ENCODE measurements around the gene MAP3K14.
"Not testable (repeated sequence)": the region's sequence is repeated elsewhere in the genome, so short reads cannot be mapped to it uniquely, and the experiment has no call there.

The MAP3K14 gene

DNA sequence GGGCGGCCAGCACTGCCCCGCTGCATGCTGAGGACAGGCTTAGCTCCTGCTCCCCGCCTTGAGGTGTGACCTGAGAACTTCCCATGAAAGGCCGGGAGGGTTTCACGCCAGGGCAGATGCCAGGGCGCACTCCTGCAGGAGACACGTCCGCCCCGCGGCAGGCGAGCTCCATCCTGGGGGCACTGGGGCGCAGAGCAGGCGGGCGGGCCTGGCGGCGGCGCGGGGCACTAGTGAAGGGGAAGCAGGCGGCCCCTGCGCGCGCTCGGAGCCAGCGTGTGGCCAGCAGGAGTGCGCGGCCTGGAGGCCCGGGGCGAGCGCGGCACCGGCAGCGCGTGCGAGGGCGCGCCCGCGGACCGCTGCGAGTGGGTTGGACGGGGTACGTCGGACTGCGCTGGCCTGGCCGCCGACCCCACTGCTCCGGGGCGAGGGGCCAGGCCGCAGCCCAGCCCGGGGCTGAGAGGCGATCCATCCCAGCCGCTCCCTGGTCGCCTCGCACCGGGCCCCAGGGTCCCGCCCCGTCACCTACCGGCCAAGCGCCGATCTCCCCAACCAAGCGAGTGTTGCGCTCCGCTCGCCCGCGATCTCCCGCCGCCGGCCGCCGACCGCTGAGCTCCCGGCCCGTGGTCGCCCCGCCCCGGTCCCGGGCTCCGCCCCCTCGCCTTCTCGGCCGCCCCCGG is at the start of gene MAP3K14:
Gene MAP3K14, minus strand, starts transcription at position 587 of the 677 bp plus-strand sequence. CDS start 26,275 bp downstream, outside the sequence.
- peak; percentile 55 for DNase-seq

DNA sequence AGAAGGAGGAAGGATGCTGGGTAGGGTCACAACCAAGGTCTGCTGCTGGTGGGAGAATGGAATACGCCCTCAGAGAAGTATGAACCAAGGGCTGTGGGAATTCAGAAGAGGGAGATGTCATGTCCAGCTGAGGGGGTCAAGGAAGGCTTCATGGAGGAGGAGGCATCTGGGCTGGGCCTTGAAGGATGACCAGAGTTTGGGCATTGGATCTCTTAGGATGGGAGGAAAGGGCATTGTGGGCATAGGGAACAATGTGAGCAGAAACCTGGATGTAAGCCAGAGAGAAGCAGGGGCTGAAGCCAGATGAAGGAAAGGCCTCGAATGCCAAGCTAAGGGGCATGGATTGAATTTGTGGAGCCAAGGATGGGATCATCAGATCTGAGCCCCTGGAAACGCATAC is 49.2 kb upstream of the MAP3K14 start:
- DNase-seq = no peak

DNA sequence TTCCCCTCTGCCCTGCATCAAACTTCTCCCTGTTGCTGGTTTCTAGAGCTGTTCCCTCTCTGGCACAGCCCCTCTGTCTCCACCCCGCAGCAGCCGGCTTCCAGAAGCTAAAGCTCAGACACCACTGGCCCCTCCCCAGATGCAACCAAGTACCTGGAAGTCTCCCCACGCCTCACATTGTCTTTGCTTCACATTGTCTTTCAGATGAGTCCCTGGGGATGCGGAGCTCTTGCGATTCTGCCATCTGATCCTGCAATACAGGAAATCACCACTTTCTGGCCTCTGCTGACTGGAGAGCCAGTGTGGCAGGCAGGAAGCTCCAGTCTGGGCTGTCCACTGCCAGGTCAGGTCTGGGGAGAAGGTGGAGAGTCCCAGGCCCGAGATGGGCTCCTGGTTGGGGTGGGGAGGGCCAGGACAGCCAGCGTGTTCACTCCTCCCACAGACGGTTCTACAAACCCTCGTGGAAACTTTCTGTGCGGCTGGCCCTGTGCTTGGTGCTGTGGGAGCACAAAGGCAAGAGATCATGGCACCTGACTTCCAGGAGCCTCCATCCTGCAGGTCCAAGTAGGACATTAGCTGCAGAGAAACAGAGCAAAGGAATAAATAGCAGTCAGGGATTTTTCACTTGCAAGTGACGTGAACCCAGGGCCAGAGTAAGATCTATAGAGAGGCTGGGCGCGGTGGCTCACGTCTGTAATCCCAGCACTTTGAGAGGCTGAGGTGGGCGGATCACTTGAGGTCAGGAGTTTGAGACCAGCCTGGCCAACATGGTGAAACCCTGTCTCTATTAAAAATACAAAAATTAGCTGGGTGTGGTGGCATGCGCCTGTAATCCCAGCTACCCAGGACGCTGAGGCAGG is 47.9 kb upstream of the MAP3K14 start:
- peak; percentile 54 for DNase-seq

DNA sequence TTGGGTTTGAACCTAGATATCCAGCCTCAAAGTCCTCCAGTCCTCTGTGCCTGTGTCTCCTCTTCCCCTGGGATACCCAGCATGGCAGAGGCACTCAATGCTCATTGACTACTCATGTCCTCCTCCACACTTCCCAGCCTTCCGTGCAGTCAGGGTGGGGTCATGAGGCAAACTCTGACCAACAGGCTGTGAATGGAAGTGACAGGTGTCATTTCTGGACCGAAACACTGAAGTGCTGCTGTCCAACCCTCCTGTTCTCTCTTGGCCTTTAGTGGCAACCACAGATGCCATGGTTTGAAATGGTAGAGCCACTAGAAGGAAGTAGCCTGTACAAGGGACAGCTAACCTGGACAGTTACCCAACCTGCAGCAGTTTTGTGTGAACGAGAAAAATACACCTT is 46.7 kb upstream of the MAP3K14 start:
- DNase-seq = no peak

DNA sequence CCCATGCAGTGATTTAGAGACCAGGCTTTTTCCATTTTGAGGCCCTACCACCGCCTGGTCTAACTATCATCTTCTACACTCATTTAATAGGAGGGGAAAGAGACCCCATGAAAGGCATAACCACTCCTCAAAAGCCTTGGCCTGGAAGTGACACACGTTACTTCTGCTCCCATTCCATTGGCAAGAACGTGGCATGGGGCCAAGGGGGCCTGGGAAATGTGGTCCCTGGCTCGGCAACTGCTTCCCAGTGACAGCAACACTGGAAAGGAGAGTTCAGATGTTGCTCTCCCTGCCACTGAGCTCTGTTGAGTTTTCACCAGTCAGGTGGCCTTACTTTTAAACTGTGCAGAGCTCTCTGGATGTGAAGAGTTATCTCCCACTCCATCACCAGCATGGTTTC is 45.2 kb upstream of the MAP3K14 start:
- DNase-seq = no peak

DNA sequence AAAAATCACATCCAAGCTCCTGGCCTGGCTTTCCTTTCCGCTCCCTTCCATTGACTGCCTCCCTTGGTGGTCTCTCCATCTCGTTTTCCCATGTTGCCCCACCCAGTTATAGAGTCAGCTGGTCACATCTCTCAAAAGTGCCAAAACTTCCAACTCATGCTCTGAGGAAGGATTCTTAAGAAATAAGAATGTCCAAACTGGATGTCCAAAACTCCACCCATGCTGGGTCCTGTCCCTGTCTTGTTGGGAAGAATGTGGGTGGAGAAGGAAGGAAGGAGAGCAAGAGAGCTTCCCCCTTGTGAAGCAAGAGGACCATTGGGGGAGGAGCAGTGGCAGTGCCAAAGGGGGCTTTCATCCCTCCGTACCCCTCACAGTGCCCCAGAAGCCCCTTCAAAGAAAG is 44.6 kb upstream of the MAP3K14 start:
- no peak for DNase-seq

DNA sequence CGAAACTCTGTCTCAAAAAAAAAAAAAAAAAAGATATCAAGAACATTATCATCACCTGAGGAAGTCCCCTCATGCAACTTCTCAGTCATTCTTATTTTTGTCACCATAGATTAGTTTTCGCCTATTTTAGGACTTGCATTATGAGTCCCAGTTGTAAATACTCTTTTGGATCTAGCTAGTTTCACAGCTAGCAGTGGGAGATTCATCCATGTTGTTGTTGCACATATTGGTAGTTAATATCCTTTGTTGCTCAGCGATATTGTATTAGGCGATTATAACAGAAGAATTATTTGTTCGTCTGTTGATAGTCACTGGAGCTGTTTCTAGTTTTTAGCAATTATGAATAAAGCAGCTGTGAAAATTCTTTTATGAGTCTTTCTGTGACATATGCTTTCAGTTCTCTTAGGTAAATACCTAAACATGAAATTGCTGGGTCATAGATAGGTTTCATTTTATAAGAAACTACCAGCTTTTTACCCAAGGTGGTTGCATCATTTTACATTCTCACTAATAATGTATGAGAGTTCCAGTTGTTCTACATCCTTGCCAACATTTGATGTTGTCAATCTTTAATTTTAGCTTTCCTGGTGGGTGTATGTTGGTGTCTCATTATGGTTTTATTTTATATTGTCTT is 40.7 kb upstream of the MAP3K14 start:
- DNase-seq = no peak

DNA sequence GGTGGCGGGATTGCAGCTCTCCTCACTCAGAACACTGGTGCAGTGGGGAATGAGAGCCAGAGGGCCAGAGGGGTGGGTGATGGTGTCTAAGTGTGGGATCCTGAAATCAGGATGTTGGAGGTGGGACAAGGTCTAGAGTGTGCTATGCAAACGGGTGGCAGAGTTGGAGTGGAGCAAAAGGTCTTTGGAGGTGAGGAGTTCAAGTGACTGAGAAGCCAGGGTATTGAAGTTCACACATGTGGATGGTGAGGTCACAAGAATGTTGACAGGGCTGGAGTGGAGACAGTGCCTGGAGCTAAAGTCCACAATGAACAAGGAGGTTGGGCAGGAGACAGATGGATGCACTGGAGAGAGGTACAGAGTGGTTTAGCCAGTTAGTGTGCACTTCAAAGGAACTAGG is 38.3 kb upstream of the MAP3K14 start:
- no peak for DNase-seq

DNA sequence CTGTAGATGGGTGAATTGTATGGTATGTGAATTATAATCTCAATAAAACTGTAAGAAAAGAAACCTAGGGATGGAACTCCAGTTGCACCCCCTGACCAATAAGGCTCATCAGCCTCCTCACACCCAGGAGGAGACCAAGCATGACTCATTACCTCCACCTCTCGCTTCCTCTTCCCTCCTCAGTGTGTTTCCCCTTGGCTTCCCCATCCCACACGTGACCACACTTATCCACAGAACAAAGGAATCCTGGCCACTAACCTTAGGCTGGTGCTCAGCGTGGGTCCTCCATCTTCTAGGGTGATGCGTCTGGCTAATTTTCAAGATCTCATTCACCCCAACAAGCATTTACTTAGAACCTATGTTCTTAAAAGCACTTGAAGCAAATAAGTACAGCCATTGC is 36.2 kb upstream of the MAP3K14 start:
- DNase-seq = no peak

DNA sequence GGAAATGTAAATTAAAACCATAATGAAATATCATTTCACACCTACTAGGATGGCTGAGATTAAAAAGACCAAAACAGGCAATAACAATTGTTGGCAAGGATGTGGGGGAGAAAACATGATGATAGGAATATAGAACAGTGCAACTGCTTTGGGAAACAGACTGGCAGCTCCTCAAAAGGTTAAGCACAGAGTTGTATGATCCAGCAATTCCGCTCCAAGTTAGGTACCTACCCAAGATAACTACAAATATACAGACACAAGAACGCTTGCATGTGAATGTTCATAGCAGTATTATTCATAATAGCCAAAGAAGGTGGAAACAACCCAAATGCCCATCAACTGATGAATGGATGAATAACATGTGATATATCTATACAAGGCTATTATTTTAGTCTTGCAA is 35.0 kb upstream of the MAP3K14 start:
- no peak for DNase-seq

DNA sequence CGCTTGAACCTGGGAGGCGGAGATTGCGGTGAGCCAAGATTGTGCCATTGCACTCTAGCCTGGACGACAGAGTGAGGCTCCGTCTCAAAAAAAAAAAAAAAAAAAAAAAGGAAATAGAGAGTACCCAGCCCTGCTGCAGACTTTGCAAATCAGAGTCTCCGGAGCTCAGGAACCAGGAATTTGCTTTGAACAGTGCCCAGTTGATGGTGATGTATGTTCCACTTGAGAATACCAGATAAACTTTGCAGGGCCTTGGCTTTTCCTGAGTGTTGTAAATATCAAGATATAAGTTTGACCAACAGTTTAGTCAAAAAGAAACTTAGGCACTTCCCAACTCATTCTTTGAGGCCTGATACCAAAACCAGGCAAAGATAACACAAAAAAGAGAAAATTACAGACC is 30.6 kb upstream of the MAP3K14 start:
- no peak for DNase-seq

DNA sequence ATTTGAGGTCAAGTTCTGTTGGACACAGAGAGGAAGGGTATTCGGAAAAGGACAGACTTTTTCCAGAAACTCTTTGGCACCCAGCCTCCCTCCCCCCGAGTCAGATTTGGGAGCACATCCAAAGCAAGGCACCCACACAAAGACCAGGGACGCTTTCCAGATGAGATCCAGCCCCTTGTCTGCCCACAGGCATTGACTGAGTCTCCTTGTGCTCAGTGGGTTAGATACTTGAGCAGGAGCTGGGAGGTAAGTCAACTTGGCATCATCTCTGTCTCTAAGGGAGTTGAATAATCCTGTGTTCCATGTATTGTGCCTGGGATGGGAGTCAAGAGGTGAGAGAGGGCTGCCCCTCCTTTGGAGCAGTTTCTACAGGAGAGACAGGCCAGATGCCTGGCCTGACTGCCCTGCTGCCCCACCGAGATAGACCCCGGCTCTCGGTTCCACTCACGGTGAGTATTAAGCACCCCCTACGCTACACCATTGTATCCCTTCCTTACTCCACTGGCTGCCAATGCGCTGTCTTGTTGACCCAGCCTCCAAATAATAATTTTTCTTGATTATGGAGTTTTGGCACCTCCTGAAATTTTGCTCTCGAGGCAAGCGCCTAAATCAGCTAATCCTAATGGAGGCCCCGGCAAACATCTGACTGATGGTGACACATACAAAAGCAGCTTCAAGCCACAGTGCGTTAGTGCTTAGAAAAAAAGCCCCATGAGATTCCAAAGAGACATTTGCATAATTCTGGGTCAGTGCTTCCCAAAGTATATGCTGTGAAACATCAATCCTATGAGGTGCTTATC is 29.6 kb upstream of the MAP3K14 start:
- DNase-seq = no peak

DNA sequence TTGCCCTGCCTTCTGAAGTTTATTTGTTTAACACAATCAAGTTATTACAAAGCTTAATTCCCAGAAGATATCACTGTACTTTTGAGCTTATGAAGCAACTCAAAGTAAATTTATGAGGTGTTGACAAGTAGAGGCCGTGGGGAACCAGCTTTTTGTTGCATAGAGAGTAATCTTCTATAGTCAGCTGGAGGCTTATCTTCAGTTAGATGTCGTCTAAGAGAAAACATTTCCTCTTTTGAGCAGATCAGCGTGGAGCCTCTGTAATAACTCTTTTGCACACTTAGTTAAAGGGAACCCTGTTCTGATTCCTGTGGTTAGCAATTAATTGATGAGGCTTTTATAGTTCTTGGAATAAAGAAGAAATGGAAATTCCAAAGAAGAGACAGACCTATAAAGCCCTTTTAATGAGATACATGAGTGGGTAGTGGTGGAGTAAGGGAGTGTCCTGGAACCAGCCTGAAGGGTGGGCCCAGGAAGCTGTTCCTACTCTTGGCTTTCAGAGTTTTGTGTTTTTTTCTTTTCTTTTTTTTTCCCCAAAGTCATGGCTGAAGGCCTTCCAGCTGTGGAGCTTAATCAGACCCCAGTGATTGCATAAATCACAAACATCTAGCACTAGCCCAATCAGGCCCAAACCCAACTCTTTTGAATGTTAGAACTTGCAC is 28.9 kb upstream of the MAP3K14 start:
- peak; percentile 60 for DNase-seq

DNA sequence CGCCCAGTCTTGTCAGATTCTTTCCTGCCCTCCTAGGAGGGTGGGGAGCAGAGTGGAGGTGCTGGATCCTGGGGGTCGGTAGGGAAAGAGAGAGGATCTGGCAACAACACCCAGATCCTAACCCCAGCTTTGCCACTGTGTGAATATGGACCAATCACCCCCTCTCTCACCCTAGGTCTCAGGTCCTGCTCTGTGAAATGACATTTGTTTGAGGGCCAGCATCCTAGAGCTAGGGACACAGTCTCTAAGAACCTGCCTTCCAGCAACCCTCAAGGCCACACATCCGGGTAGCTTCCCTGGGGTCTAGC is 28.4 kb upstream of the MAP3K14 start:
- DNase-seq = no peak

DNA sequence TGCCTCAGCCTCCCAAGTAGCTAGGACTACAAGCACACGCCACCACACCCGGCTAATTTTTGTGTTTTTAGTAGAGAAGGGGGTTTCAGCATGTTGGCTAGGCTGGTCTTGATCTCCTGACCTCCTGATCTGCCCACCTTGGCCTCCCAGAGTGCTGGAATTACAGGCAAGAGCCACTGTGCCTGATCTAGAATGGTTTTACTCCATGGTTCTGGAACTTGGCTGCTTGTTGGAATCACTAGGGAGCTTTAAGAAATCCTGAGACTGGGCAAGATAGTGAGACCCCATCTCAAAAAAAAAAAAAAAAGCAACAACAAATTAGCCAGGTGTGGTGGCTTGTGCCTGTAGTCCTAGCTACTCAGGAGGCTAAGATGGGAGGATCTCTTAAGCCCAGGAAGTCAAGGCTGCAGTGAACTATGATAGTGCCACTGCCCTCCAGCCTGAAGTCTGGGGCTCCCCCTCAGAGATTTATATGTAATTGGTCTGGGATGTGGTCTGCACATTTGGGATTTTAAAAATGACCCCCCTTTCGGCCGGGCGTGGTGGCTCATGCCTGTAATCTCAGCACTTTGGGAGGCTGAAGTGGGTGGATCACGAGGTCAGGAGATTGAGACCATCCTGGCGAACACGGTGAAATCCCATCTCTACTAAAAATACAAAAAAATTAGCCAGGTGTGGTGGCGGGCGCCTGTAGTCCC is 27.3 kb upstream of the MAP3K14 start:
- not testable (repeated sequence) for DNase-seq

DNA sequence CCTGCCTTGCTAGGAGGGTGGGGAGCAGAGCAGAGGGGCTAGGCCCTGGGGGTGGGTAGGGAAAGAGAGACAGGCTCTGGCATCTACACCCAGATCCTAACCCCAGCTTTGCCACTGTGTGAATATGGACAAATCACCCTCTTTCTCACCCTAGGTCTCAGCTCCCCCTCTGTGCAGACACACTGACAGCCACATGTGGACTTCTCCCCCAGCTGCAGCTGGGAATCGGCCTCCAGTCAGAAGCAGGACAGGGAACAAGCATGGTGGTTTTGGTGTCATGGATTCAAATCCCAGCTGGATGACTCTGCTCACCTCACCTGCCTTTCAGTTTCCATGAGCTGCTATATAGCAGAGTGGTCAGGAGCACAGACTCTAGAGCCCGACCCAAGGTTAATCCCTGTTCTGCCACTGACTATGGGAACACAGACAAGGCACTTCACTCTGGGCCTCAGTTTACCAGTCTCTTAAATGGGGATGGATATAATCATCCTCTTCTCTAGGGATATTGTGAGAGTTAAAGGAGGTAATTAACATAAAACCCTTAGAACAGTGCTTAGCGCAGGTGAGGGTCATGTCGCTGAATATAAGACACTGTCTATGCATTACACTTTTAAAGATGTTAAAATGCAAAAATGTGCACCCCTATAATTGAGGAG is 26.2 kb upstream of the MAP3K14 start:
- DNase-seq = no peak

DNA sequence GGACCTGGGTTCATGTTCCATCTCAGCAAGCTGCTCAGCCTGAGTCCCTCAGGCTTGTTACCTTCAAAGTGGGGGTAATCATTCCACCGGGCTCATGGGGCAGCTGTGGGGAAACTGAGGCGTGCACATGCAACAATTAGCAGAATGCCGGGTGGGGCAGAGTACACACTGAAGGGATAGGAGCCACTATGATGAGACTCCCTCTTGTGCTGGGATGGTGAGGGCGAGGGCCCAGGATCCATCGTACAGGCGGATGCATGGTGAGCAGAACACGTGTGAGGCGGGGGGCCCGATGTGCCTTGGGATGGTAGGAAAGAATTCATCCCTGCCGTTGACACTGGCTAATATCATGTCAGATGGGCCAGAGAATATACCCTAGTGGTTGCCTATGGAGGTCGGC is 25.5 kb upstream of the MAP3K14 start:
- DNase-seq = no peak

DNA sequence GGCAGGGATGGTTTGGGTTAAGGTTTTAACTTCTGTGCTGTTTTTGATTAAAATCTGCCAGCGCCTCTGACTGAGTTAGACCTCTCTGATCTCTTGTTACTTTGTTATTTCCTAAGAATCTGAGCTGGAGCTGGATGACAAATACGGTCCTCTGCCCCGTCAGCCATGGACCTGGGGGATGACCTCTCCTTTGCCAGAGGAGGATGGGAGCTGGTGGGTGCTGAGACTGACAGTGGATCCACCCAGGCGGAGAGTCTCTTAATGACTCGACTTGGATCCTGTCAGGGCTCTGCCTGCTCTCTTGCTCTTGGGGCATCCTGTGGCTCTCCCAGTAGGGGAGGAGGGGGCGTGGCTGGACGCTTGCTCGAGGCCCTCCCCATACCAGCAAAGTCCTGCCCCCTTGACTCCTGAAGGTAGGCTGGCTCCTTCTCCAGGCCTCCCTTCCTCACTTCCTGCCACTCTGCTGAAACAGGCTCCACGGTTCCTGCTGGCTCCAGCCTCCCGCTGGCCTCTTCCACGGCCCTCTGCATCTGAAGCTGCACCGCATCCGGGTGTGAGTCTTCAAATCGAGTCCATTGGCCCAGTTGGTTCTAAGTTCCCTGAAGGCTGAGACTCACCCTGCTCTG is 24.8 kb upstream of the MAP3K14 start:
- DNase-seq = peak; percentile 96

DNA sequence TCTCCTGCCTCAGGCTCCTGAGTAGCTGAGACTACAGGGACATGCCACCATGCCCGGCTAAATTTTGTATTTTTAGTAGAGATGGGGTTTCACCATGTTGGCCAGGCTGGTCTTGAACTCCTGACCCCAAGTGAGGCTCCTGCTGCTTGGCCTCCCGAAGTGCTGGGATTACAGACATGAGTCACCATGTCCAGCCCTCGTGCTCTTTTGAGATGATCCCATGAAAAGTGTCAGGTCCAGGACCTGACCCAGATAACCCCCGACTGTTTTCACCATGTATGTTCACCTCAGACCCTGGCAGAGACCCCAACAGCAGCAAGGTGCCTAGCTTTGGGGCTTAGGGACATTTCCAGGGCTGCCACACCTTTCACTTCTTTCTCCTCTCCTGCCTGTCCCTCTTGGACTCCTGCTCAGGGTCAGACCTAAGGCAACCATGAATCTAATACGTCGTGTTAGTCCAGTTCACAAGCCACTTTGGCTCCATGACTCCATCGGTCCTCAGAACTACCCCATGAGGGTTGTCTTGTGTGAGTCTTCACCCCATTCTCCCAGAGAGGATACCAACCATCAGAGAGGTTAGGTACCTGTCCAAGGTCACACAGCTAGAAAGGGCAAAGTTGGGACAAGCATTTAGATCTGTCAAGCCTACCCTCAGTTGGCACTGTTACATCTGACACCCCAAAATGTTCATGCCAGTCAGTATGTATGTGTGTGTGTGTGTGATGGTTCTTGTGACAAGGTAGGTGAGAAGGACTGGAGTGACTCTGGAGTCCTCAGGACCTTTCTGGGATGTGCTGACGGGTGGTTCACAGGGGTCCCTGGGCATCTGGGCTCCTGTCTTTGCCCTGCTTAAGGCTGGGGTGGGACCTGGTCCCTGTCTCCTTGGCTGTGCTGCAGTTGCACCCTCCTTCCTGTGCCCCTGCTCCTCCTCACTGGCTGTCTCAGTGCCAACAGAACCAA is 23.1 kb upstream of the MAP3K14 start:
- DNase-seq = no peak

DNA sequence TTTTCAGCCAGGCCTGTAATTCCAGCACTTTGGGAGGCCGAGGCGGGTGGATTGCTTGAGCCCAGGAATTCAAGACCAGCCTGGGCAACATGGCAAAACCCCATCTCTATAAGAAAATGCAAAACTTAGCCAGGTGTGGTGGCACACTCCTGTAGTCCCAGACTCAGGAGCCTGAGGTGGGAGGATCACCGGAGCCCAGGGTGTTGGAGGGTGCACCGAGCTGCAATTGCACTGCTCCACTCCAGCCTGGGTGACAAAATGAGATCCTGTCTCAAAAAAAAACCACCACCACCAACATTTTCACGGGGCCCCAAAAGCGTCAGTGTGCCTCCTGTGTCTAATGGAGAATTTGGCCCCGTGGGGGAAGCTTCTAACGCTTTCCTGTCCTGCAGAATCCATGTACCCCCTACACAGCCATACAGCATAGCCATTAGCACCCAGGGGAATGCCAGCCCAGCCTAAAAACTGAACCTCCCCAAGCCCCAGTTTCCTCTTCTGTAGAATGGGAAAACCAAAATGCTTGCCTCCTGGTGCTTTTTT is 22.2 kb upstream of the MAP3K14 start:
- no peak for DNase-seq
